K562 (cell line): ENCODE data around the gene C2orf42. TPM values are rescaled to one million over a fixed set of nuclear protein-coding genes. Genes with fewer than 3 reads are reported as not detected.
A peak's percentile ranks its signal among the peaks of the same experiment; 100 is the strongest.

Experiments
- BDP1 ChIP-seq: IDR thresholded peaks from 3 replicates; pipeline ENCODE4 v1.6.1; 2011; ENCODE audit not compliant: insufficient read length, insufficient read depth
- ELF1 ChIP-seq: fragments of 200-800 bp; sonication (Bioruptor generic); IDR thresholded peaks from 2 replicates; pipeline ENCODE4 v1.6.1; 2016; ENCODE audit warnings: missing genetic modification characterization, missing compliant biosample characterization
- FOXK2 ChIP-seq, 2 experiments: fragments of 450-650 bp; IDR thresholded peaks in 1 of 2; conservative IDR thresholded peaks in 1 of 2; 2 replicates each; pipeline ENCODE4 v1.6.1; 2016; ENCODE audit warnings: low read depth in 2 of 2, mild to moderate bottlenecking in 1 of 2
- HMG20B ChIP-seq: fragments of 250-450 bp; sonication (Bioruptor Pico); IDR thresholded peaks from 2 replicates; pipeline ENCODE4 v1.5.0; 2021; ENCODE audit warnings: mild to moderate bottlenecking
- L3MBTL2 ChIP-seq: fragments of 450-650 bp; IDR thresholded peaks from 2 replicates; pipeline ENCODE4 v1.6.1; 2016; ENCODE audit warnings: mild to moderate bottlenecking, moderate library complexity
- NFIC ChIP-seq: fragments of 450-650 bp; IDR thresholded peaks from 2 replicates; pipeline ENCODE4 v1.6.1; 2017; ENCODE audit warnings: mild to moderate bottlenecking, inconsistent platforms
- POLR2AphosphoS5 ChIP-seq: IDR thresholded peaks from 2 replicates; pipeline ENCODE4 v1.6.1; 2011; ENCODE audit warnings: mild to moderate bottlenecking, low read depth, low read length, moderate library complexity; ENCODE audit not compliant: control insufficient read depth, insufficient read depth
- SRSF7 ChIP-seq: fragments of 200-400 bp; formaldehyde crosslinking; optimal IDR thresholded peaks from 2 replicates; pipeline ENCODE3; 2017; ENCODE audit warnings: mild to moderate bottlenecking, low read depth, low read length
- THRAP3 ChIP-seq: fragments of 450-650 bp; IDR thresholded peaks from 2 replicates; pipeline ENCODE4 v1.6.1; 2016; ENCODE audit warnings: mild to moderate bottlenecking, inconsistent platforms, borderline replicate concordance
- TRIM28 ChIP-seq: fragments of 450-650 bp; IDR thresholded peaks from 2 replicates; pipeline ENCODE4 v1.6.1; 2017
- U2AF2 ChIP-seq: fragments of 200-400 bp; formaldehyde crosslinking; optimal IDR thresholded peaks from 2 replicates; pipeline ENCODE3; 2017; ENCODE audit warnings: low read depth, mild to moderate bottlenecking, low read length
- ZBTB7A ChIP-seq: IDR thresholded peaks from 2 replicates; pipeline ENCODE4 v1.6.1; 2011; ENCODE audit warnings: low read depth, mild to moderate bottlenecking, low read length, moderate library complexity, borderline replicate concordance; ENCODE audit not compliant: control insufficient read depth
- ZFP1 ChIP-seq: fragments of 450-650 bp; formaldehyde crosslinking; IDR thresholded peaks from 2 replicates; pipeline ENCODE4 v1.4.0; 2020; ENCODE audit warnings: mild to moderate bottlenecking, mixed read lengths
- ZNF431 ChIP-seq: sonication (generic); formaldehyde crosslinking; IDR thresholded peaks from 2 replicates; pipeline ENCODE4 v1.8.0; 2022; ENCODE audit warnings: mild to moderate bottlenecking, missing genetic modification reagents
- polyA plus RNA-seq, 8 experiments: library from polyadenylated mRNA; depleted of rRNA in 4 of 8; stranded (reverse) in 5 of 8; unstranded in 3 of 8; fragments of >200 nt; fragmentation: Nextera tagmentation in 2 of 8; fragmentation: Illumina TruSeq in 1 of 8; extraction: Ambion mirVana in 2 of 8; extraction: Trizol in 1 of 8; gene quantifications; 2 replicates each; pipeline versions ENCODE4 v1.2.1 to v1.2.3, GENCODE V29; 2011 to 2014; ENCODE audit warnings: inconsistent platforms in 1 of 8, missing spikeins in 1 of 8
- total RNA-seq, 7 experiments: library from RNA; depleted of rRNA in 6 of 7; stranded (reverse); fragments of >200 nt in 6 of 7; fragmentation: Illumina TruSeq in 2 of 7; extraction: Trizol in 2 of 7; gene quantifications; 2 replicates each; pipeline versions ENCODE4 v1.2.1 to v1.2.3, GENCODE V29; 2011 to 2021; ENCODE audit warnings: low replicate concordance in 1 of 7
- TF ChIP-seq, protein P1 (sequence below): sonication (generic); formaldehyde crosslinking; IDR thresholded peaks from 2 replicates; pipeline ENCODE4 v1.8.1; 2022; ENCODE audit warnings: missing genetic modification reagents
- TF ChIP-seq, protein P2 (sequence below), 2 experiments: fragments of 250-450 bp in 1 of 2; fragments of 450-650 bp in 1 of 2; sonication (Bioruptor Pico) in 1 of 2; IDR thresholded peaks; 2 replicates each; pipeline versions ENCODE4 v1.6.1 to v1.8.0; 2016 to 2021; ENCODE audit warnings: mild to moderate bottlenecking in 2 of 2, moderate library complexity in 2 of 2, missing compliant biosample characterization in 1 of 2, missing genetic modification characterization in 1 of 2
- TF ChIP-seq, protein P3 (sequence below): fragments of 250-450 bp; sonication (Bioruptor Pico); IDR thresholded peaks from 2 replicates; pipeline ENCODE4 v1.8.0; 2022; ENCODE audit warnings: inconsistent platforms, mild to moderate bottlenecking, moderate library complexity, borderline replicate concordance
- TF ChIP-seq, protein P4 (sequence below): sonication (generic); formaldehyde crosslinking; IDR thresholded peaks from 2 replicates; pipeline ENCODE4 v1.8.0; 2022; ENCODE audit warnings: missing genetic modification reagents, mild to moderate bottlenecking, borderline replicate concordance
- TF ChIP-seq, protein P5 (sequence below): sonication (generic); formaldehyde crosslinking; IDR thresholded peaks from 2 replicates; pipeline ENCODE4 v1.8.1; 2023; ENCODE audit warnings: mild to moderate bottlenecking, missing genetic modification reagents

The C2orf42 gene
- total and polyA plus RNA-seq, 9 of the 15 experiments (the other 6 are each of a cell fraction or from before 2014, with no cell fraction given) = 4.6 to 10.9 (median 7.5) TPM

DNA sequence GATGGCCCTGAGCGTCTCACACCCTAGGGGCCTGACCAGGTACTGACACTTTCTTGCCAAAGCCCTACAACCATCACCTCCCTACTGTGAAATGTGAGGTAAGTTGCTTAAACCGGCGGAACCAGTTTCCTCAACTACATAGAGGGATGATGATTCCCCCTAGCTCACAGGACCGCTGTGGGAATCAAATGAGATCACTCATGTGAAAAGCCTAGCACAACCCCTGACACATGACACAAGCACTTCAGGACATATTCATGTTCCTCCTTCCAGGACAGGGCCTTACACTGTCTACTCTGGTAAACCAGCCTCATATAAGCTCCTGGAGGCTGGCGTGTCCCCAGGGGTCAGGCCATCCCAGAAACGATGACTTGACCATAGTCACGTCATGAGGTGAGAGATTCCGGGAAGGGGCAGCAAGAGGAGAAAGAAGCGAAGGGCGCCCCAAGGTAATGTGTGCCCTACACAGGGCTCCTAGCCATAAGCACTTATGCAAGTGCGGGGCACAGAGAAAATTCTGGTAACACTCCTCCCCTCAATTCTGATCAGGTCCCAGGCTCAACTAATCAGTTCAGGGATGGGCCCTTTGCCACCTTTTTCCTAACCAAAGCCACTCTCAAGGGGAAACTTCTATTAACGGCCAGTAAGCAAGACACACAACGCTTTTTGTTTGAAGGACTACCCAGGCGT lies 49.5 kb downstream of the C2orf42 start (continued):
- TF ChIP-seq THRAP3 = no peak
- TF ChIP-seq, protein P1, sequence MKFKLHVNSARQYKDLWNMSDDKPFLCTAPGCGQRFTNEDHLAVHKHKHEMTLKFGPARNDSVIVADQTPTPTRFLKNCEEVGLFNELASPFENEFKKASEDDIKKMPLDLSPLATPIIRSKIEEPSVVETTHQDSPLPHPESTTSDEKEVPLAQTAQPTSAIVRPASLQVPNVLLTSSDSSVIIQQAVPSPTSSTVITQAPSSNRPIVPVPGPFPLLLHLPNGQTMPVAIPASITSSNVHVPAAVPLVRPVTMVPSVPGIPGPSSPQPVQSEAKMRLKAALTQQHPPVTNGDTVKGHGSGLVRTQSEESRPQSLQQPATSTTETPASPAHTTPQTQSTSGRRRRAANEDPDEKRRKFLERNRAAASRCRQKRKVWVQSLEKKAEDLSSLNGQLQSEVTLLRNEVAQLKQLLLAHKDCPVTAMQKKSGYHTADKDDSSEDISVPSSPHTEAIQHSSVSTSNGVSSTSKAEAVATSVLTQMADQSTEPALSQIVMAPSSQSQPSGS (CRISPR knock-in tag) = no peak
- no peak for TF ChIP-seq SRSF7
- no peak for TF ChIP-seq TRIM28
- no peak for TF ChIP-seq ELF1 (tag)
- TF ChIP-seq BDP1 = no peak
- TF ChIP-seq ZBTB7A = no peak
- peak; percentile 14; the same call in 1 of the 2 replicates for TF ChIP-seq ZFP1 (CRISPR knock-in tag)
- TF ChIP-seq HMG20B (CRISPR knock-in tag) = 0 out of 2 replicates have a peak, but pooled peaks have one; percentile 42
- peak; percentile 63; the same call in 1 of the 2 replicates for TF ChIP-seq POLR2AphosphoS5
- TF ChIP-seq L3MBTL2 = no peak
- TF ChIP-seq, protein P2, sequence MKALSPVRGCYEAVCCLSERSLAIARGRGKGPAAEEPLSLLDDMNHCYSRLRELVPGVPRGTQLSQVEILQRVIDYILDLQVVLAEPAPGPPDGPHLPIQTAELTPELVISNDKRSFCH (CRISPR knock-in tag; IDR thresholded peaks at IDR 0.05) = no peak
- TF ChIP-seq, protein P2 (tag; IDR thresholded peaks at IDR 0.05) = no peak; the same call in 1 of the 2 replicates
- TF ChIP-seq, protein P3, sequence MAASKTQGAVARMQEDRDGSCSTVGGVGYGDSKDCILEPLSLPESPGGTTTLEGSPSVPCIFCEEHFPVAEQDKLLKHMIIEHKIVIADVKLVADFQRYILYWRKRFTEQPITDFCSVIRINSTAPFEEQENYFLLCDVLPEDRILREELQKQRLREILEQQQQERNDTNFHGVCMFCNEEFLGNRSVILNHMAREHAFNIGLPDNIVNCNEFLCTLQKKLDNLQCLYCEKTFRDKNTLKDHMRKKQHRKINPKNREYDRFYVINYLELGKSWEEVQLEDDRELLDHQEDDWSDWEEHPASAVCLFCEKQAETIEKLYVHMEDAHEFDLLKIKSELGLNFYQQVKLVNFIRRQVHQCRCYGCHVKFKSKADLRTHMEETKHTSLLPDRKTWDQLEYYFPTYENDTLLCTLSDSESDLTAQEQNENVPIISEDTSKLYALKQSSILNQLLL (CRISPR knock-in tag) = no peak
- TF ChIP-seq, protein P4, sequence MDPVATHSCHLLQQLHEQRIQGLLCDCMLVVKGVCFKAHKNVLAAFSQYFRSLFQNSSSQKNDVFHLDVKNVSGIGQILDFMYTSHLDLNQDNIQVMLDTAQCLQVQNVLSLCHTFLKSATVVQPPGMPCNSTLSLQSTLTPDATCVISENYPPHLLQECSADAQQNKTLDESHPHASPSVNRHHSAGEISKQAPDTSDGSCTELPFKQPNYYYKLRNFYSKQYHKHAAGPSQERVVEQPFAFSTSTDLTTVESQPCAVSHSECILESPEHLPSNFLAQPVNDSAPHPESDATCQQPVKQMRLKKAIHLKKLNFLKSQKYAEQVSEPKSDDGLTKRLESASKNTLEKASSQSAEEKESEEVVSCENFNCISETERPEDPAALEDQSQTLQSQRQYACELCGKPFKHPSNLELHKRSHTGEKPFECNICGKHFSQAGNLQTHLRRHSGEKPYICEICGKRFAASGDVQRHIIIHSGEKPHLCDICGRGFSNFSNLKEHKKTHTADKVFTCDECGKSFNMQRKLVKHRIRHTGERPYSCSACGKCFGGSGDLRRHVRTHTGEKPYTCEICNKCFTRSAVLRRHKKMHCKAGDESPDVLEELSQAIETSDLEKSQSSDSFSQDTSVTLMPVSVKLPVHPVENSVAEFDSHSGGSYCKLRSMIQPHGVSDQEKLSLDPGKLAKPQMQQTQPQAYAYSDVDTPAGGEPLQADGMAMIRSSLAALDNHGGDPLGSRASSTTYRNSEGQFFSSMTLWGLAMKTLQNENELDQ = no peak
- no peak for TF ChIP-seq NFIC
- TF ChIP-seq FOXK2 (conservative IDR thresholded peaks at IDR 0.05 in 1 of 2, IDR thresholded peaks at IDR 0.05 in 1 of 2; ENCODE audit: low read depth in 2 of 2) = no peak
- TF ChIP-seq, protein P5, sequence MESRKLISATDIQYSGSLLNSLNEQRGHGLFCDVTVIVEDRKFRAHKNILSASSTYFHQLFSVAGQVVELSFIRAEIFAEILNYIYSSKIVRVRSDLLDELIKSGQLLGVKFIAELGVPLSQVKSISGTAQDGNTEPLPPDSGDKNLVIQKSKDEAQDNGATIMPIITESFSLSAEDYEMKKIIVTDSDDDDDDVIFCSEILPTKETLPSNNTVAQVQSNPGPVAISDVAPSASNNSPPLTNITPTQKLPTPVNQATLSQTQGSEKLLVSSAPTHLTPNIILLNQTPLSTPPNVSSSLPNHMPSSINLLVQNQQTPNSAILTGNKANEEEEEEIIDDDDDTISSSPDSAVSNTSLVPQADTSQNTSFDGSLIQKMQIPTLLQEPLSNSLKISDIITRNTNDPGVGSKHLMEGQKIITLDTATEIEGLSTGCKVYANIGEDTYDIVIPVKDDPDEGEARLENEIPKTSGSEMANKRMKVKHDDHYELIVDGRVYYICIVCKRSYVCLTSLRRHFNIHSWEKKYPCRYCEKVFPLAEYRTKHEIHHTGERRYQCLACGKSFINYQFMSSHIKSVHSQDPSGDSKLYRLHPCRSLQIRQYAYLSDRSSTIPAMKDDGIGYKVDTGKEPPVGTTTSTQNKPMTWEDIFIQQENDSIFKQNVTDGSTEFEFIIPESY = no peak
- TF ChIP-seq U2AF2 = no peak
- TF ChIP-seq ZNF431 = no peak
